Muscle layer of colon (tissue), 2 donors: Measurements from ENCODE around the gene SERPINA3.

Source experiments
- H3K27ac ChIP-seq: one replicate; pipeline ENCODE4 v1.7.0; 2013; ENCODE audit warnings: low read depth, mild to moderate bottlenecking, low read length, moderate library complexity
- H3K27me3 ChIP-seq, 2 donors: one replicate each; pipeline ENCODE4 v1.7.0; 2013; ENCODE audit warnings: low read length in 2 of 2, mild to moderate bottlenecking in 2 of 2; ENCODE audit not compliant: insufficient read depth in 2 of 2, control insufficient read depth in 1 of 2
- H3K36me3 ChIP-seq: one replicate; pipeline ENCODE4 v1.7.0; 2013; ENCODE audit warnings: mild to moderate bottlenecking, low read length; ENCODE audit not compliant: insufficient read depth
- H3K4me1 ChIP-seq: one replicate; pipeline ENCODE4 v1.7.0; 2013; ENCODE audit warnings: mild to moderate bottlenecking, low read length; ENCODE audit not compliant: insufficient read depth
- H3K4me3 ChIP-seq, 2 donors: one replicate each; pipeline ENCODE4 v1.7.0; 2013; ENCODE audit warnings: low read length in 2 of 2, low read depth in 1 of 2, mild to moderate bottlenecking in 1 of 2, moderate library complexity in 1 of 2
- H3K9ac ChIP-seq: one replicate; pipeline ENCODE4 v1.7.0; 2013; ENCODE audit warnings: low read length
- H3K9me3 ChIP-seq: one replicate; pipeline ENCODE4 v1.7.0; 2013; ENCODE audit warnings: mild to moderate bottlenecking, low read length
- donor health status: abdominal sarcoma.
- donor health status: Adenocarcinoma of cecum.

SERPINA3 gene

DNA sequence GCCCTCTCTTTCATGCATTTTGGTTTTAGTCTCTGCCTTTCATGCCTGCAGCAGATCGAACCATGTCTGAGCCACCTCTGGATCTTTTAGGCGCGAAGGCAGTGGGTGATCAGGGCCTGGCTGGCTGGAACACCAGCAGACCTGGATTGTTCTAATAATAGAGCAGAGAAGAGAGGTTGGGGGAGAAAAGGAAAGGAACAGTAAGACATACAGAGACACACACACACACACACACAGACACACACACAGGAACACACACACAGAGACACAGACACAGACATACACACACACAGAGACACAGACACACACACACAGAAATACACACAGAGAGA, 38.2 kb downstream of the SERPINA3 start:
- Histone ChIP-seq H3K4me1 (no peaks in the 10 kb centered on the region), H3K9ac (no peak overlapping the region), H3K27ac (no peak overlapping the region), H3K9me3 (no peaks in the 10 kb centered on the region), H3K4me3 (no peak overlapping the region), H3K36me3 (no peaks in the 10 kb centered on the region), H3K27me3 (no peaks in the 10 kb centered on the region)

GRCh38 chr14:94650806-94651805, 38.9 kb downstream of the SERPINA3 start:
- Histone ChIP-seq H3K27ac (no peak overlapping the region), H3K27me3 (no peaks in the 10 kb centered on the region), H3K4me3 (no peak overlapping the region), H3K9ac (no peak overlapping the region), H3K36me3 (no peaks in the 10 kb centered on the region), H3K4me1 (no peaks in the 10 kb centered on the region), H3K9me3 (no peaks in the 10 kb centered on the region)

GRCh38 chr14:94653321-94653720, 41.1 kb downstream of the SERPINA3 start:
- no peaks in the 10 kb centered on the region for H3K9me3 ChIP-seq
- H3K4me3 ChIP-seq = no peak overlapping the region
- H3K27me3 ChIP-seq = no peaks in the 10 kb centered on the region
- H3K27ac ChIP-seq = no peak overlapping the region
- H3K36me3 ChIP-seq = no peaks in the 10 kb centered on the region
- no peaks in the 10 kb centered on the region for H3K4me1 ChIP-seq
- no peak overlapping the region for H3K9ac ChIP-seq

- H3K36me3 ChIP-seq = no peaks in the 10 kb centered on the region
- no peak overlapping the region for H3K27ac ChIP-seq
- H3K9ac ChIP-seq = no peak overlapping the region
- no peaks in the 10 kb centered on the region for H3K27me3 ChIP-seq
- no peaks in the 10 kb centered on the region for H3K4me1 ChIP-seq
- no peaks in the 10 kb centered on the region for H3K9me3 ChIP-seq
- H3K4me3 ChIP-seq = no peak overlapping the region
Measured at GRCh38 chr14:94654071-94654861, 42.1 kb downstream of the SERPINA3 start.

- Histone ChIP-seq H3K27ac (no peak overlapping the region), H3K36me3 (no peaks in the 10 kb centered on the region), H3K4me3 (no peak overlapping the region), H3K27me3 (no peaks in the 10 kb centered on the region), H3K9ac (no peak overlapping the region), H3K4me1 (no peaks in the 10 kb centered on the region), H3K9me3 (no peaks in the 10 kb centered on the region)
Measured at GRCh38 chr14:94655169-94655710, 43.0 kb downstream of the SERPINA3 start.

- Histone ChIP-seq H3K27ac (no peak overlapping the region), H3K36me3 (no peaks in the 10 kb centered on the region), H3K9ac (no peak overlapping the region), H3K4me3 (no peak overlapping the region), H3K27me3 (no peaks in the 10 kb centered on the region), H3K4me1 (no peaks in the 10 kb centered on the region), H3K9me3 (no peaks in the 10 kb centered on the region)
Measured at GRCh38 chr14:94656043-94656442, 43.9 kb downstream of the SERPINA3 start.

DNA sequence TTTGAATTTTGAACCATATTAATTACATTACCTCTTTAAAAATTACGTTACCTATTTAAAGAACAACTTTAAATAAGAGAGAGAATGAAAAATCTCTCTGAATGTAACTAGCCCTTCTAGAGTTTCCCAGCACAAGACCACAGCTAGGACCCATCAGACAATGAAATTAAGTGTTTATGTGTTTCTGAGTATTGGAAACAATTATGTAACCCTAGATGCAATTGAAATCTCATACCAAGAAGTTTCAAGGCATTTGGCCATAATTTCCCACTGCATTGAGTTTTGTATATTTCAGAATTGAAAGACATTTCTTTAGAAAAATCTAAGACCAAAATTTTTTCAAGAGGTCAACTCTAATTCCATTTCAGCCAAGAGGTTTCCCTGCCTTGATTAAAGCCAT, 47.1 kb downstream of the SERPINA3 start:
- no peaks in the 10 kb centered on the region for H3K27me3 ChIP-seq
- no peak overlapping the region for H3K27ac ChIP-seq
- no peaks in the 10 kb centered on the region for H3K36me3 ChIP-seq
- H3K9me3 ChIP-seq = no peaks in the 10 kb centered on the region
- H3K4me3 ChIP-seq = no peak overlapping the region
- H3K9ac ChIP-seq = no peak overlapping the region
- H3K4me1 ChIP-seq = no peaks in the 10 kb centered on the region

GRCh38 chr14:94659901-94660300, 47.7 kb downstream of the SERPINA3 start:
- Histone ChIP-seq H3K4me3 (no peak overlapping the region), H3K4me1 (no peaks in the 10 kb centered on the region), H3K27me3 (no peaks in the 10 kb centered on the region), H3K9me3 (no peaks in the 10 kb centered on the region), H3K36me3 (no peaks in the 10 kb centered on the region), H3K27ac (no peak overlapping the region), H3K9ac (no peak overlapping the region)

- Histone ChIP-seq H3K36me3 (no peaks in the 10 kb centered on the region), H3K4me3 (no peak overlapping the region), H3K9me3 (no peaks in the 10 kb centered on the region), H3K4me1 (no peaks in the 10 kb centered on the region), H3K9ac (no peak overlapping the region), H3K27me3 (no peaks in the 10 kb centered on the region), H3K27ac (no peak overlapping the region)
Measured at GRCh38 chr14:94660306-94660946, 48.2 kb downstream of the SERPINA3 start.

GRCh38 chr14:94663538-94663937, 51.3 kb downstream of the SERPINA3 start:
- Histone ChIP-seq H3K9ac (no peak overlapping the region), H3K36me3 (no peaks in the 10 kb centered on the region), H3K4me1 (no peaks in the 10 kb centered on the region), H3K27me3 (no peaks in the 10 kb centered on the region), H3K9me3 (no peaks in the 10 kb centered on the region), H3K4me3 (no peak overlapping the region), H3K27ac (no peak overlapping the region)
